Activated CD8-positive, alpha-beta memory T cell treated with anti-CD3 and anti-CD28 coated beads, Interleukin-2, amount 50 U/mL, for 48 hours (primary cell): ENCODE measurements around the gene RPUSD4.

Experiments used
- DNase-seq: peaks from one replicate; pipeline ENCODE4 v3.0.0-alpha.2; 2020

The RPUSD4 gene

GRCh38 chr11:126155402-126156187, 55.9 kb downstream of the RPUSD4 start:
- no peak for DNase-seq

- DNase-seq, result no peak
Observed at GRCh38 chr11:126154691-126155090, 56.8 kb downstream of the RPUSD4 start.

- DNase-seq, result no peak
Observed at GRCh38 chr11:126153972-126154371, 57.5 kb downstream of the RPUSD4 start.

- DNase-seq, result no peak
Observed at GRCh38 chr11:126153006-126153405, 58.4 kb downstream of the RPUSD4 start.

GRCh38 chr11:126152586-126152985, 58.9 kb downstream of the RPUSD4 start:
- DNase-seq, result no peak

- DNase-seq, result no peak
Observed at GRCh38 chr11:126152152-126152551, 59.3 kb downstream of the RPUSD4 start.
